ENCODE data around the gene C9orf85.
A peak's percentile ranks its signal among the peaks of the same experiment; 100 is the strongest.

Gene C9orf85

DNA sequence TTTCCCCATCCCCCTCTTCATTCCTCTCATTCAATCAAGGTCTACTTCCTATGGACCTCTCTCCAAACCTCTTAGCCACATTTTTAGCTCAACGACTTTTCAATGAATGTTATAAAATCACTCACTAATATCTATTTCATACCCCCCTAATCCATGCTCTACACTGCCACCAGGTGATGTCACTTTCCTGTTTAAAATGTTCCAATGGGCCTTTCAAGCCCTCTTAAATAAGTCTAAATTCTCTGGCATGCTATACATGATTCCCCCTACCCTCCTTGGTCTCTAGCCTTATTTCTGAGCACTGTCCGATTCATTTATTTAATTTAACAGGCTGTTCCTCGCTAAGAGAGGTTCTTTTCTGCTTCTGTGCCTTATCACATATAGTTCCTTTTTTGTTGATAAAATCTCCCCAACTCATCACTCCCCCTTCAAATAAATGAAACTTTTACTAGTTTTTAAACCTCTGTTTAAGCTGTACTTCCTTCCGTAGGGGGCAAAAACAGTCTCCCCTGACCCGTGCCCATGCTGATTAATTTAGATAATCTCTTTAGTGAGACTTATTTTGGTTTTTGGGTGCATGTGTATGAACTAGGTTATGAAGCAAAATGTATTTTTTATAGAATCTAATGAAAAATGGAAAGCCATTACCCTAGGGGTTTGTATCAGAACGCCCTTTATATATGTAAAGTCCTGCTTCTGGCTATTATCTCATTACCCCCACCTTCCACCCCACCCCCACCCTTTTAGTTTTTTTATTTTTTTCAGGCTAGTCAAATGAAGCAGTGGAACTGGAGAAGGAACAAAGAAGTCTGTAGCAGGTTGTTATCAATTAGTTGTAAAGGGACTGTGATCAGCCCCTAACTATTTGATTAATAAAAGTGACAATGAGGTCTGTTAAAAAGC is 9.5 kb upstream of the C9orf85 start:
- Histone ChIP-seq H3K4me2 (peak overlapping the region; percentile 91), H4K20me1 (peaks cover 59% of the 10 kb centered on the region)

DNA sequence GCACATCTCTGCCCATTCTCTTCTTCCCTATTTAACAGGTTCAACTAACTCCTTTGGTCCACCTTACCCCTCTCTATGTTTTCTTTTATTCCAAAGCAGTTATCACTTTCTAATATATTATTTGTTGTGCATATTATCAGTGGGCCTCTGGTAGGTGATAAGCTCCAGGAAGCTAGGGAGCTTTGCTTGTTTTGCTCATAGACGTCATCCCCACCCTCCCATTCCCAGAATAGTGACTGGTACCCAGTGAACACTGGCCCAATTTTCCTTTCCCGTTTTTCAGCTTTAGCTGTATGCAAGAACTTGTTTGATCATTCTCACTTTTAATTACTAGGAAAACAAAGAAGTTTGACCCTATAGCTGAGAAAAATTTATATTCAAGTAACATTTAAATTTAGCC is 7.4 kb upstream of the C9orf85 start:
- peaks cover 85% of the 10 kb centered on the region for H3K4me1 ChIP-seq
- H4K20me1 ChIP-seq, result peaks cover 80% of the 10 kb centered on the region
- no peaks in the 10 kb centered on the region for H3K27me3 ChIP-seq
- 0 out of 2 replicates have a peak overlapping the region, but pooled peaks have one; percentile 24 for H3K9ac ChIP-seq
- TF ChIP-seq Cebpa-rat (IDR thresholded peaks at IDR 0.05), result no peak
- no peaks in the 10 kb centered on the region for H3K9me3 ChIP-seq
- H3K27ac ChIP-seq, result peak overlapping the region; percentile 18; the same call in 1 of the 2 replicates
- peak overlapping the region; percentile 91 for H3K4me2 ChIP-seq
- peaks cover 13% of the 10 kb centered on the region for H3K36me3 ChIP-seq
- 0 out of 2 replicates have a peak overlapping the region, but pooled peaks have one; percentile 25 for H3K4me3 ChIP-seq

More for the DNA sequence above, 9.5 kb upstream of the C9orf85 start:
- TF ChIP-seq Cebpa-rat (IDR thresholded peaks at IDR 0.05), result no peak
- no peaks in the 10 kb centered on the region for H3K27me3 ChIP-seq
- H3K36me3 ChIP-seq, result peaks cover 13% of the 10 kb centered on the region
- peaks cover 93% of the 10 kb centered on the region for H3K4me1 ChIP-seq
- no peaks in the 10 kb centered on the region for H3K9me3 ChIP-seq
- H3K9ac ChIP-seq, result peak overlapping the region; percentile 86
- peak overlapping the region; percentile 61 for H3K4me3 ChIP-seq
- H3K27ac ChIP-seq, result peak overlapping the region; percentile 98

DNA sequence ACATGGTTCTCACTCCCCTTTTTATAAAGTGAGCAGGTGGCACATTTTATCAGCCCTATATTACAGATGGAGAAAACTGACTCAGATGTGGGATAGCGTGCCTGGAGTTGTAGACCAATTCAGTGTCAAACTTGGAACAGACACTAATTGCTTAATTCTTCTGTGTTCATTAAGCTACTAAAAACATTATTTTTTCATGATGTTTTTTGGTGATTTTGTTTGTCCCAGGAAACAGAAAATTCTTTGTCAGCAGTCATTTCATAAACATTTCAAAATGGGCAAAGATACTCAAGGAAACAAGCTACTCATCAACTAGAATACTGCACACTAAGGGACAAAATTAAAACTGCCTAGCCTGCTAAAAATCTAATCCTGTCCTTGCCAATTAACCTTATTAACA is 2.6 kb upstream of the C9orf85 start:
- H3K9ac ChIP-seq, result peak overlapping the region; percentile 99
- H3K9me3 ChIP-seq, result no peaks in the 10 kb centered on the region
- peaks cover 61% of the 10 kb centered on the region for H3K4me1 ChIP-seq
- no peak for TF ChIP-seq Cebpa-rat (IDR thresholded peaks at IDR 0.05)
- peaks cover 13% of the 10 kb centered on the region for H3K36me3 ChIP-seq
- H3K4me2 ChIP-seq, result peak overlapping the region; percentile 91
- peak overlapping the region; percentile 98 for H3K27ac ChIP-seq
- peak overlapping the region; percentile 99 for H3K4me3 ChIP-seq
- H3K27me3 ChIP-seq, result no peaks in the 10 kb centered on the region
- H4K20me1 ChIP-seq, result peaks cover 93% of the 10 kb centered on the region

DNA sequence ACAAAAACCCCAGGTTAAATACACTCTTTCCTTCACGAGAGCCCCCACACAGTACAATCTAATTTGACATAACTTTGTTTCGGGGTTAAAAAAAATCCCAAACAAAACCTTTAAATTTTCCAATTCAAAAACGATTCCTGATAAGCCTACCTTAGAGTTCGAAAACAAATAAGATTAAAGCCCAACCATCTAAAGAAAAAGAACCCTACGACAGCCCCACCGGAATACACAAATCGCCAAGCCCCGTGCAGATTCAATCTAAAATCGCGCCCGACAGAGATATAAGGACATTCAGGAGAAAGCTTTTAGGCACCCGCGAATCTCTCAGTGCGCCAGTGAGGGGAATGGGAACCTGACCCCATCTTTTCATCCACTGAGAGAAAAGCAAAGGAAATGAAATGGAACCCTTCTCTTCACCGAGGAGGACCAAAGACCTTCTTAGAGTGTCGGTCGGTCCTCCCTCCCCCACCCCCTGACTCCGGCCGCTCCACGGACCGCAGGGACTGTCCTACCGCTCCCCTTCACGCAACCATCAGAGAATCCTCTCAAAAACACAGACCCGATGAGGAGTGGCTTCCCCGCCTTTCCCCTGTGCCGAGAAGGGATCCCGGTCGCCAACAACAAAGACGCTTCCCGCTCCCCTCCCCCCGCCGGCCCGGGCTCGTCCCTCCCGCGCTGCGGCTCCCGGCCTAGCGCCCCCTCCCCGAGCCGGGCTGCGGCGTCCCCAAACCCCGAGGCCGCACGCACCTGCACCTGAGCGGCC is 1.4 kb upstream of the C9orf85 start:
- Histone ChIP-seq H3K36me3 (peaks cover 13% of the 10 kb centered on the region), H3K27ac (peak overlapping the region; percentile 98), H3K9ac (peak overlapping the region; percentile 99), H3K4me2 (peak overlapping the region; percentile 91), H4K20me1 (peaks cover 93% of the 10 kb centered on the region), H3K27me3 (no peaks in the 10 kb centered on the region), H3K9me3 (no peaks in the 10 kb centered on the region), H3K4me3 (peak overlapping the region; percentile 99), H3K4me1 (peaks cover 48% of the 10 kb centered on the region)
- no peak for TF ChIP-seq Cebpa-rat (IDR thresholded peaks at IDR 0.05)

DNA sequence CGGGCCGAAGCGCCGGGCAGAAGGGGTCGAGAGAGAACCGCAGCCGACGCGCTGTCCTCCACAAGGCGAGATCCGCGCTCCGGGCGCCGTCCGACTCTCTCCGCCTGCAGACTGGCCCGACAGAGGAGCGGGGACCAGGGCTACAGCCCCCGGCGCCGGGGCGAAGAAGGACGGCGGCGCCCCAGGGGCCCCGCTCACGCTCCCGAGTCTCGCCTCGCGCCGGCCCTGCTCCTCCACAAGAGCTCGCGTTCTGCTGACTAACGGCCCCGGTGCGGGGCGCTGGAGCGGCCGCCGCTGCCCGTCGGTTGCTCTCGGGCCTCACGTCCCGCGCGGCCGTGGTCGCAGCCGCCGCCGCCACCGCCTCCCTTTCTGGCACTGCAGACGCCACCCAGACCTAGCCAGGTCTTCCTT is 784 bp upstream of the C9orf85 start:
- Histone ChIP-seq H3K4me1 (peaks cover 42% of the 10 kb centered on the region), H3K36me3 (peaks cover 10% of the 10 kb centered on the region), H3K4me3 (peak overlapping the region; percentile 99), H3K27ac (peak overlapping the region; percentile 98), H3K27me3 (no peaks in the 10 kb centered on the region), H3K9ac (peak overlapping the region; percentile 99), H3K4me2 (peak overlapping the region; percentile 91; the same call in 1 of the 2 replicates), H4K20me1 (peaks cover 93% of the 10 kb centered on the region), H3K9me3 (no peaks in the 10 kb centered on the region)
- TF ChIP-seq Cebpa-rat (IDR thresholded peaks at IDR 0.05), result no peak

DNA sequence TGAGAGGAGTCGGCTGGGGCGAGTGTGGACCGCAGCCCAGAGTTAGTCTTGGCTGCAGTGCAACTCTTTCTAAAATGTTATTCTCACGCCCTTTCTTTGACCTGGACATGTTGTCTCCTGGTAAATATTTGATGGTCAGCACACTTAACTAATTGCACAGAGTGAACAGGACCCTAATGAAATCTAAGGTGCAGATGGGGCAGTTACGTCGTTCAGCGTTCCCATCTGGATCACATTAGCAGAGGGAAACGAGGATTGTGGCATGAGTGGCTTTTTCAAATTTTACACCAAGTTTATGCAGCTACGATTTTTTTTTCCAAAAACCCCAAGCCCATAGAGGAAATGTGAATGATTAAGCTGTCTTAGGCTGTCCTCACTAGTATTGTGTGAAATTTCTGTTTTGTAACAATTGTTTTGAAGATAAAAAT is 483 bp downstream of the C9orf85 start:
- Histone ChIP-seq H3K27ac (peak overlapping the region; percentile 79), H3K36me3 (0 out of 2 replicates have a peak, but pooled peaks cover 1% of the 10 kb centered on the region), H3K4me2 (peak overlapping the region; percentile 95), H3K4me3 (peak overlapping the region; percentile 99), H3K27me3 (no peaks in the 10 kb centered on the region), H4K20me1 (peaks cover 82% of the 10 kb centered on the region), H3K9me3 (no peaks in the 10 kb centered on the region), H3K9ac (peak overlapping the region; percentile 83), H3K4me1 (peaks cover 30% of the 10 kb centered on the region)
- no peak for TF ChIP-seq Cebpa-rat (IDR thresholded peaks at IDR 0.05)

DNA sequence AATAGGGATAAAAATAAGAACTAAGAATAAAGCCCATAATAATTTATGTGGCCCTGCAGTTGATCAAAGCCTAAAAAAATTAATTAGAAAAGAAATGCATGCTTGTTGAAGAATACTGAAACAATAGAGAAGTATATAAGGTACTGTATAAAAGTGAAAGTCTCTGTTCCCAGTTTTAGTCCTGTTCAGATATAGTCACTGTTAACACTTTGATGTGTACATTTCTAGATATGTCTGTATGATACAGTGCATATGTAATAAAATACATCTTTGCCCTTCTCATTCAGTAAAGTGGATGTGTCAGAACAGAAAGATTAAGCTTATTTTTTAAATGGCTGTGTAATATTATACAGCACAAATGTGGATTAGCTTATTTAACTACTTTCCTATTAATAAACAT is 4.1 kb downstream of the C9orf85 start:
- peaks cover 57% of the 10 kb centered on the region for H4K20me1 ChIP-seq
- H3K4me2 ChIP-seq, result no peak overlapping the region
- H3K9ac ChIP-seq, result no peak overlapping the region
- peaks cover 31% of the 10 kb centered on the region for H3K36me3 ChIP-seq
- H3K27me3 ChIP-seq, result no peaks in the 10 kb centered on the region
- H3K9me3 ChIP-seq, result no peaks in the 10 kb centered on the region
- no peak for TF ChIP-seq Cebpa-rat (IDR thresholded peaks at IDR 0.05)
- no peak overlapping the region for H3K4me3 ChIP-seq
- peaks cover 19% of the 10 kb centered on the region for H3K4me1 ChIP-seq
- H3K27ac ChIP-seq, result no peak overlapping the region

DNA sequence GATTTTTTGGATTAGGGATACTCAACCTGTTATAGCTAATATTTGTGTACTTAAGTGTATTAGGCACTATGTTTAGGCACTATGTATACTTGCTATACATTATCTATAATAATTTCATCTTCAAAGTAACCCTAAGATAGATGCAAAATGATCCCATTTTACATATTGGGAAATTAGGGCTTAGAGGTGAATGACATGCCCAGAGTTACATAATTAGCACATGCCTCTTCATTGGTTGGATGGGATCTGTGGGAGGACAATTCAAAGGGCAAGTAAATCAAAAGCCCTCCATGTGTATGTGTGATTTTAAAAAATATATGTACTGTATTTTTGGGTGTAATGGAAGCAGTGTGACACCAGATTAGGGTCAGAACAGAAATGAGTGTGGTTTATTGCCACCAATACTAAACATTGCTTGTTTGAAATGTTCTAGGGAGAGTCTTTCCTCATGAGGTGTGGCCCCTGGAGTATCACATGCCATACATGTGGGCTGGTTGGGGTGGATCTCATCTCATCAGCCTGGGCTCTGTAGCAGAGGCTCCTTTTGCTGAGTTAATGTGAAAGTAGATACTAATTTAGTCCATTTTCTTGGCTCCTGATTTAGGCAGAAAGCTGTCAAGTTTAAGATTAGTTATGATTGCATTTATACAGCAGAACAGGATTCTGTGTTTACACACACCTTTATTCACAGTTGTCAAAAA is 5.5 kb downstream of the C9orf85 start:
- Histone ChIP-seq H4K20me1 (peaks cover 49% of the 10 kb centered on the region), H3K27me3 (no peaks in the 10 kb centered on the region), H3K9ac (no peak overlapping the region), H3K4me2 (no peak overlapping the region), H3K9me3 (no peaks in the 10 kb centered on the region), H3K4me1 (peaks cover 17% of the 10 kb centered on the region), H3K36me3 (peaks cover 36% of the 10 kb centered on the region), H3K27ac (no peak overlapping the region), H3K4me3 (no peak overlapping the region)
- TF ChIP-seq Cebpa-rat (IDR thresholded peaks at IDR 0.05), result no peak

DNA sequence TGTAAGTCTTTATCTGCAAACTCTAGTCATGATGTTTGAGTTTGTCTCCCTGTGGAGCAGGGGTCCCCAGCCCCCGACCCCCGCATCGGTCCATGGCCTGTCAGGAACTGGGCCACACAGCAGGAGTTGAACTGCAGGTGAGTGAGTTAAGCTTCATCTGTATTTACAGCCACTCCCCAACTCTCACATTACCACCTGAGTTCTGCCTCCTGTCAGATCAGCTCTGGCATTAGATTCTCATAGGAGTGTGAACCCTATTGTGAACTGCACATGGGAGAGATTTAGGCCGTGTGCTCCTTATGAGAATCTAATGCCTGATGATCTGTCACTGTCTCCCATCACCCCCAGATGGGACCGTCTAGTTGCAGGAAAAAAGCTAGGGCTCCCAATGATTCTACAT is 7.0 kb downstream of the C9orf85 start:
- Histone ChIP-seq H3K27ac (no peak overlapping the region), H3K4me2 (no peak overlapping the region), H3K9ac (no peak overlapping the region), H3K36me3 (peaks cover 49% of the 10 kb centered on the region), H3K9me3 (no peaks in the 10 kb centered on the region), H4K20me1 (peaks cover 35% of the 10 kb centered on the region), H3K27me3 (no peaks in the 10 kb centered on the region), H3K4me3 (no peak overlapping the region), H3K4me1 (peaks cover 2% of the 10 kb centered on the region)
- TF ChIP-seq Cebpa-rat (IDR thresholded peaks at IDR 0.05), result no peak

All from BLaER1 (cell line).